ENCODE data around the gene SIAH1. TPM values are rescaled to one million over a fixed set of nuclear protein-coding genes. Genes with fewer than 3 reads are reported as not detected.
"Not testable (repeated sequence)": the region's sequence is repeated elsewhere in the genome, so short reads cannot be mapped to it uniquely, and the experiment has no call there.

Gene SIAH1
- total RNA-seq, 2 experiments from 2014 or later: 13.5 to 13.7 TPM

DNA sequence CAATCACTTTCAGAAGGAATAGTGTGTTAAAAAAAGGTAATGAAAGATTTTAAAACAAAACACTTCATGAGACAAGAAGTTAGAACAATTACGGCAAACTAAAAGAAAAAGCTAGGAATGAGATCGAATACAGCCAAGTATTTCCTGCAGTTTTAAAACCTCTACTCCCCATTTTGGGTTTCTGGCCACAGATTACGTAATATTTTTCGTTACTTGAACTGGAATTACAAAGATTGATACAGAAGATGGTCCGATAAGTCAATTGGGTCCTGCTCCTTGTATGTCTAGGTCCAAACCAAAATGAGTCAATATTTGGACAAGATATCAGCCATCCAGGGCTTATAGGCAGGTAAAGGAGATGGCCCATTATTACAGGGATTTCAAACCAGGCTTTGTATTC is 52.2 kb downstream of the SIAH1 start:
- ChIA-PET CTCF (interaction anchor here (0.6 to 1.5 kb wide), 2 partner anchors 31 to 46 kb away, joined by 3 read pairs; no protein-coding TSS in a partner anchor), POLR2A (no interaction called here)
- Mint-ChIP-seq H3K4me1 (peaks cover 5% of the 10 kb centered on the region), H3K36me3 (ENCODE audit: low read depth) (peaks cover 46% of the 10 kb centered on the region), H3K9me3 (no peaks in the 10 kb centered on the region), H3K27ac (no peak overlapping the region), H3K27me3 (no peaks in the 10 kb centered on the region), H3K4me3 (no peak overlapping the region)
- no peak for DNase-seq

- DNase-seq: no peak
- ChIA-PET POLR2A (no interaction called here), CTCF (interaction anchor here (0.7 to 0.8 kb wide), 2 partner anchors 11 to 73 kb away, joined by 4 to 5 read pairs; no protein-coding TSS in a partner anchor)
- Mint-ChIP-seq H3K36me3 (ENCODE audit: low read depth) (peaks cover 32% of the 10 kb centered on the region), H3K4me1 (peaks cover 5% of the 10 kb centered on the region), H3K27me3 (no peaks in the 10 kb centered on the region), H3K27ac (no peak overlapping the region), H3K4me3 (no peak overlapping the region), H3K9me3 (no peaks in the 10 kb centered on the region)
Observed at GRCh38 chr16:48330841-48331192, 54.4 kb downstream of the SIAH1 start.

DNA sequence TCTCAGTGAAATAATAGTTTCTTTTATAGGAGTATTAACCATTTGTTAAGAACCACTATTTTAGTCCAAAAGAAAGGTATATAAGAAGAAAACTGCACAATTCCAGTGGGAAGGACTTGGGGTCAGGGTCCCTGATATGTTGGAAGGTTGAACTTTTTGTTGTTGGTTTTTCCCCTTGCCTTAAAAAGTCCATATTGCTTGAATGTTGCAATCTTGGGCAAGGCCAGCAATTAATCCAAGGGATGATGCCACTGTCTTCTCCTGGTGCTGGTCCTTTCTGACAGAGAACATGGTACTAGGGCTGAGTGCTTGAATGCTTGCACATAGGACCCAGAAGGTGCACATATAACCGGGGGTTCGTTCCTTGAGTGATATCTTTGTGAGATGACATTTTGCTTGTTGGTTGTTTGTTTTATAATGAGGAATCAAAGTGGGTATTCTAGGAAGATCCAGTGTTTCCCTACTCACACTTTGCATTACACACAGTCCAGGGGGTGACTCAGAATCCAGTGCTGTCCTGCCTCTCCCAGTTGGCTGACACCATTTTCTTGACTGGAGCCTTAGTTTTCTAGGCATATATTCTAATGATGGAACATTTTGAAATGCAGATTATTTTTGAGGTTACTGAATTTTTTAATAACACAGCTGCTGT is 54.9 kb downstream of the SIAH1 start:
- Mint-ChIP-seq H3K27ac (no peak overlapping the region), H3K9me3 (no peaks in the 10 kb centered on the region), H3K4me1 (peaks cover 5% of the 10 kb centered on the region), H3K27me3 (no peaks in the 10 kb centered on the region), H3K4me3 (no peak overlapping the region), H3K36me3 (ENCODE audit: low read depth) (peaks cover 29% of the 10 kb centered on the region)
- CTCF ChIA-PET: interaction anchor here (0.7 kb wide), 1 partner anchor 72 kb away, joined by 5 read pairs; no protein-coding TSS in a partner anchor
- POLR2A ChIA-PET: no interaction called here
- no peak for DNase-seq

DNA sequence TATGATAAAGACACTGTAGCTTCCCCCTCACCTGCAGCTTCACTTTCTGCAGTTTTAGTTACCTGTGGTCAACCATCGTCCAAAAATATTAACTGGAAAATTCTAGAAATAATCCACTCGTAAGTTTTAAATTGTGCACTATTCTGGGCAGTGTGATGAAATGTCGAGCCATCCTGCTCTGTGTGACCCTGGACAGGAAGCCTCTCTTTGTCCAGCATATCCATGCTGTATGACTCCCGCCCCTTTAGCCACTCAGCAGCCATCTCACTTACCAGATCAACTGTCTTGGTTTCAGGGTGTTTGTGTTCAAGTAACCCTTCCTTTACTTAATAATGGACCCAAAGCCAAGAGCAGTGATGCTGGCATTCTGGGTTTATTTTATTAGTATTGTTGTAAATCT is 56.1 kb downstream of the SIAH1 start:
- POLR2A ChIA-PET: no interaction called here
- Mint-ChIP-seq H3K27me3 (no peaks in the 10 kb centered on the region), H3K4me3 (no peak overlapping the region), H3K9me3 (no peaks in the 10 kb centered on the region), H3K27ac (no peak overlapping the region), H3K36me3 (ENCODE audit: low read depth) (peaks cover 27% of the 10 kb centered on the region), H3K4me1 (peaks cover 7% of the 10 kb centered on the region)
- no peak for DNase-seq
- CTCF ChIA-PET: no interaction called here

DNA sequence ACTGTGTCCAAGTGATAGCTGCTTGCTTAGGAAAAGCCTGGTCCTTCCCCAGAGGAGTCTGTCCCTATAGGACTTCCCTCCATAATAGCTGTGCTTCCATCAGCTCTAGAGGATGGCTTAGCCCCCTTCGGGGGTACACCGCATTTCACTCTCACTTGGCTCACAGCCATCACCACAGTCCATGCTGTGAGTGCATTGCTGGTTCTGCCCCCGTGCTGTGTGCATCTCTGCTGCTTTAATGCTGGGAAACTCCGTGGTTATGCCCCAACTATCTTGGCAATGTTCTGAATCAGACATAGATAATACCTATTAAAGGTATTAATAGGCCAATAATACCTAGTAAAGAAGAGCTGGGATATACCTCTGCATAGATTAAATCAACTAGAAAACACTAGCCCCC is 58.3 kb downstream of the SIAH1 start:
- Mint-ChIP-seq H3K27ac (no peak overlapping the region), H3K4me1 (peaks cover 14% of the 10 kb centered on the region), H3K4me3 (no peak overlapping the region), H3K27me3 (no peaks in the 10 kb centered on the region), H3K36me3 (ENCODE audit: low read depth) (peaks cover 34% of the 10 kb centered on the region), H3K9me3 (no peaks in the 10 kb centered on the region)
- DNase-seq: no peak
- ChIA-PET CTCF (interaction anchor here (1.1 to 1.5 kb wide), 3 partner anchors 11 to 296 kb away, joined by 3 to 4 read pairs (median 4); no protein-coding TSS in a partner anchor), POLR2A (no interaction called here)

- Mint-ChIP-seq H3K27me3 (no peaks in the 10 kb centered on the region), H3K27ac (no peak overlapping the region), H3K9me3 (no peaks in the 10 kb centered on the region), H3K4me3 (no peak overlapping the region), H3K36me3 (ENCODE audit: low read depth) (peaks cover 26% of the 10 kb centered on the region), H3K4me1 (peaks cover 13% of the 10 kb centered on the region)
- CTCF ChIA-PET: no interaction called here
- DNase-seq: no peak
- POLR2A ChIA-PET: no interaction called here
Observed at GRCh38 chr16:48323783-48324775, 61.1 kb downstream of the SIAH1 start.

GRCh38 chr16:48321317-48322036 is 63.7 kb downstream of the SIAH1 start:
- ChIA-PET CTCF (interaction anchor here (0.6 to 0.9 kb wide), 4 partner anchors 16 to 265 kb away, joined by 3 to 4 read pairs (median 3); no protein-coding TSS in a partner anchor), POLR2A (no interaction called here)
- no peak overlapping the region for H3K4me3 Mint-ChIP-seq
- H3K4me1 Mint-ChIP-seq: peaks cover 37% of the 10 kb centered on the region
- H3K9me3 Mint-ChIP-seq: no peaks in the 10 kb centered on the region
- peaks cover 37% of the 10 kb centered on the region for H3K36me3 Mint-ChIP-seq (ENCODE audit: low read depth)
- no peak overlapping the region for H3K27ac Mint-ChIP-seq
- no peak for DNase-seq
- no peaks in the 10 kb centered on the region for H3K27me3 Mint-ChIP-seq

DNA sequence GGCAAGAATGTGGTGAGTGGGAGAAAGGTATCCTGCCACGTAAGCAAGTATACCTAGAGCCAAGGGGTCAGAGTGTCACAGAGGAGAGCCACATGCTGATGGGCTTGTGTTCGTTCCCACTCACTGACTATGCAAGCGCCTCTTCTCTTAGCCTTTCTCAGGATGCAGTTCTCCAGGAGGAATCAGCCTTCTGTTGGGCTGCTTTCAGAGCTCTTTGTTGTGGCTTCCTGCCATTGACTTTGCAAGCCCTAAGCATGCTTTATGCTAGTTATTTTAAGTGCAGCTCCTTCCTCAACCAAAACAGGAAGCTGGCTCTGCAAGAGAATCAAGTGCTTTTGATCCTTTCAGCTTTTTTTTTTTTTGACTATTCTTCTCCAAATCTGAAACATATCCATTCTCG is 66.6 kb downstream of the SIAH1 start:
- ChIA-PET CTCF (interaction anchor here (0.6 to 2.2 kb wide), 2 partner anchors 283 to 305 kb away, joined by 5 to 7 read pairs; no protein-coding TSS in a partner anchor), POLR2A (interaction anchor here (0.6 to 0.7 kb wide), 2 partner anchors 24 to 59 kb away, joined by 3 read pairs; no protein-coding TSS in a partner anchor)
- DNase-seq: peak; percentile 75
- Mint-ChIP-seq H3K27ac (peak overlapping the region; percentile 90), H3K9me3 (peaks cover 4% of the 10 kb centered on the region), H3K27me3 (no peaks in the 10 kb centered on the region), H3K4me1 (peaks cover 39% of the 10 kb centered on the region), H3K4me3 (peak overlapping the region; percentile 57), H3K36me3 (ENCODE audit: low read depth) (peaks cover 47% of the 10 kb centered on the region)

GRCh38 chr16:48317614-48318315 is 67.4 kb downstream of the SIAH1 start:
- POLR2A ChIA-PET: no interaction called here
- peaks cover 51% of the 10 kb centered on the region for H3K36me3 Mint-ChIP-seq (ENCODE audit: low read depth)
- peak overlapping the region; percentile 90 for H3K27ac Mint-ChIP-seq
- CTCF ChIA-PET: interaction anchor here (0.8 to 2.2 kb wide), 4 partner anchors 27 to 306 kb away, joined by 3 to 7 read pairs (median 4); no protein-coding TSS in a partner anchor
- H3K27me3 Mint-ChIP-seq: no peaks in the 10 kb centered on the region
- peak overlapping the region; percentile 57 for H3K4me3 Mint-ChIP-seq
- peaks cover 38% of the 10 kb centered on the region for H3K4me1 Mint-ChIP-seq
- H3K9me3 Mint-ChIP-seq: peaks cover 12% of the 10 kb centered on the region
- DNase-seq: no peak

- peaks cover 55% of the 10 kb centered on the region for H3K36me3 Mint-ChIP-seq (ENCODE audit: low read depth)
- H3K4me3 Mint-ChIP-seq: no peak overlapping the region
- no peak for DNase-seq
- H3K9me3 Mint-ChIP-seq: peaks cover 19% of the 10 kb centered on the region
- H3K27ac Mint-ChIP-seq: no peak overlapping the region
- ChIA-PET CTCF (interaction anchor here (0.8 to 1.3 kb wide), 3 partner anchors 26 to 45 kb away, joined by 3 to 6 read pairs (median 3); no protein-coding TSS in a partner anchor), POLR2A (no interaction called here)
- H3K4me1 Mint-ChIP-seq: peaks cover 38% of the 10 kb centered on the region
- no peaks in the 10 kb centered on the region for H3K27me3 Mint-ChIP-seq
Observed at GRCh38 chr16:48317026-48317425, 68.2 kb downstream of the SIAH1 start.

- DNase-seq, POLR2A ChIA-PET, H3K27me3 Mint-ChIP-seq, H3K27ac Mint-ChIP-seq, H3K4me3 Mint-ChIP-seq: not testable (repeated sequence)
- Mint-ChIP-seq H3K9me3 (peaks cover 42% of the 10 kb centered on the region), H3K36me3 (ENCODE audit: low read depth) (peaks cover 80% of the 10 kb centered on the region), H3K4me1 (peaks cover 31% of the 10 kb centered on the region)
- CTCF ChIA-PET: interaction anchor here (2.3 kb wide), 1 partner anchor 24 kb away, joined by 5 read pairs; no protein-coding TSS in a partner anchor
Observed at GRCh38 chr16:48313905-48314304, 71.3 kb downstream of the SIAH1 start.
